Type B pancreatic cell (in vitro differentiated cells): Measurements from ENCODE around the gene FAIM2. TPM values are rescaled to one million over a fixed set of nuclear protein-coding genes. Genes with fewer than 3 reads are reported as not detected.

ENCODE experiments used
- DNase-seq: peaks from one replicate; pipeline ENCODE4 v3.0.0; 2021; ENCODE audit warnings: mixed read lengths; ENCODE audit not compliant: unreplicated experiment; ENCODE audit errors: extremely low spot score
- H3K27ac Mint-ChIP-seq: 2 replicates; pipeline ENCODE4 v1.8.0; 2021; ENCODE audit warnings: mild to moderate bottlenecking, mixed read lengths
- H3K27me3 Mint-ChIP-seq: 2 replicates; pipeline ENCODE4 v1.8.0; 2021; ENCODE audit warnings: mixed read lengths
- H3K36me3 Mint-ChIP-seq: 2 replicates; pipeline ENCODE4 v1.8.0; 2021; ENCODE audit warnings: mixed read lengths
- H3K4me1 Mint-ChIP-seq: one replicate; pipeline ENCODE4 v1.8.0; 2021; ENCODE audit warnings: mixed read lengths; ENCODE audit not compliant: unreplicated experiment
- H3K4me3 Mint-ChIP-seq: 2 replicates; pipeline ENCODE4 v1.8.0; 2021; ENCODE audit warnings: mild to moderate bottlenecking, mixed read lengths
- H3K9me3 Mint-ChIP-seq: 2 replicates; pipeline ENCODE4 v1.8.0; 2021; ENCODE audit warnings: mixed read lengths
- total RNA-seq: library from RNA; stranded (reverse); gene quantifications from 2 replicates; pipeline ENCODE4 v1.2.1, GENCODE V29; 2021; ENCODE audit warnings: low replicate concordance
- TF ChIP-seq, protein P1 (sequence below): fragments of 200-600 bp; sonication (generic); conservative IDR thresholded peaks from 2 replicates; pipeline ENCODE4 v1.5.0; 2021; ENCODE audit warnings: antibody characterized with exemption, mild to moderate bottlenecking

The FAIM2 gene
- total RNA-seq, 1 donor from 2014 or later: 1.7 TPM

DNA sequence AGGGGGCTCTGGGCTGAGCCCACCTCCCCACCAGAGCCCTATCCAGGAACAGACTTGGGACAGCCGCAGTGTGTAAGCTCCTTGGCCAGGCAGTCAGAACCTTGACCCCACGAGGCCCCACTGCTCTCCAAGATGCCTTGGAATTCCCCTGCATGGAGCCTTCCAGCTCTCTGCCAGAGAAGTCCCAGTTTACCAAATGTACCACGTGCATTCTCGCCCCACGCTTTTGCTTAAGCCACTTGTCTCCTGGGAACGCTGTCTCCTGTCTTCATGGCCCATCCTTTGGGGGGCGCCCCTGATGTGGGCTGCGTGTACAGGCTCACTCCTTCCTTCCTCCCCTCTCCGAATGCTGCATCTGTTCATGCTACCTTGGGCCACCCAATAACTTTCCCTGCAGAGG lies 7.9 kb downstream of the FAIM2 start:
- H3K27me3 Mint-ChIP-seq: peaks cover 20% of the 10 kb centered on the region
- H3K27ac Mint-ChIP-seq: no peak overlapping the region
- H3K4me3 Mint-ChIP-seq: no peak overlapping the region

DNA sequence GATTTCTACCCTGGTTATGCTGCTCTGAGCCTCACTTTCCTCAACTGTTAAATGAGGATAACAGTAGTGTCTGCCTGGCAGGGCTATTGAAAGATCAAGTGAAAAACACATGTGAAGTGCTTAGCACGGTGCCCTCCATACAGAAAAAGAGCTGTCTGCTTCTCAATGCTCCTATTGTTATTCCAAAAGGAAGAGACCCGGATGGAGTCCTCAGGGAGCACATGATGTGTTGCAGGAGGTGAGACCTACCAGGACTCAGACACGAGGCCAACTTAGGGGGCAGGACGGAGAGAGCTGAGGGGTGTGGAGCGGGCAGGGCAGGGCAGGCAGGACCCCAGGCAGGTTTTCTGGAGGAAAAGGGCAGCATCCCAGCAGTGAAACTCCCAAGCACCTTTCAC lies 8.9 kb downstream of the FAIM2 start:
- Mint-ChIP-seq H3K27ac (peak overlapping the region; percentile 80), H3K4me1 (peaks cover 19% of the 10 kb centered on the region), H3K9me3 (no peaks in the 10 kb centered on the region), H3K36me3 (no peaks in the 10 kb centered on the region), H3K27me3 (peaks cover 18% of the 10 kb centered on the region), H3K4me3 (peak overlapping the region; percentile 58)
- TF ChIP-seq, protein P1, sequence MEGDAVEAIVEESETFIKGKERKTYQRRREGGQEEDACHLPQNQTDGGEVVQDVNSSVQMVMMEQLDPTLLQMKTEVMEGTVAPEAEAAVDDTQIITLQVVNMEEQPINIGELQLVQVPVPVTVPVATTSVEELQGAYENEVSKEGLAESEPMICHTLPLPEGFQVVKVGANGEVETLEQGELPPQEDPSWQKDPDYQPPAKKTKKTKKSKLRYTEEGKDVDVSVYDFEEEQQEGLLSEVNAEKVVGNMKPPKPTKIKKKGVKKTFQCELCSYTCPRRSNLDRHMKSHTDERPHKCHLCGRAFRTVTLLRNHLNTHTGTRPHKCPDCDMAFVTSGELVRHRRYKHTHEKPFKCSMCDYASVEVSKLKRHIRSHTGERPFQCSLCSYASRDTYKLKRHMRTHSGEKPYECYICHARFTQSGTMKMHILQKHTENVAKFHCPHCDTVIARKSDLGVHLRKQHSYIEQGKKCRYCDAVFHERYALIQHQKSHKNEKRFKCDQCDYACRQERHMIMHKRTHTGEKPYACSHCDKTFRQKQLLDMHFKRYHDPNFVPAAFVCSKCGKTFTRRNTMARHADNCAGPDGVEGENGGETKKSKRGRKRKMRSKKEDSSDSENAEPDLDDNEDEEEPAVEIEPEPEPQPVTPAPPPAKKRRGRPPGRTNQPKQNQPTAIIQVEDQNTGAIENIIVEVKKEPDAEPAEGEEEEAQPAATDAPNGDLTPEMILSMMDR: no peak
- no peak for DNase-seq

More for the DNA sequence above, 7.9 kb downstream of the FAIM2 start:
- Mint-ChIP-seq H3K36me3 (no peaks in the 10 kb centered on the region), H3K9me3 (no peaks in the 10 kb centered on the region), H3K4me1 (peaks cover 19% of the 10 kb centered on the region)
- TF ChIP-seq, protein P1: no peak
- DNase-seq: no peak

DNA sequence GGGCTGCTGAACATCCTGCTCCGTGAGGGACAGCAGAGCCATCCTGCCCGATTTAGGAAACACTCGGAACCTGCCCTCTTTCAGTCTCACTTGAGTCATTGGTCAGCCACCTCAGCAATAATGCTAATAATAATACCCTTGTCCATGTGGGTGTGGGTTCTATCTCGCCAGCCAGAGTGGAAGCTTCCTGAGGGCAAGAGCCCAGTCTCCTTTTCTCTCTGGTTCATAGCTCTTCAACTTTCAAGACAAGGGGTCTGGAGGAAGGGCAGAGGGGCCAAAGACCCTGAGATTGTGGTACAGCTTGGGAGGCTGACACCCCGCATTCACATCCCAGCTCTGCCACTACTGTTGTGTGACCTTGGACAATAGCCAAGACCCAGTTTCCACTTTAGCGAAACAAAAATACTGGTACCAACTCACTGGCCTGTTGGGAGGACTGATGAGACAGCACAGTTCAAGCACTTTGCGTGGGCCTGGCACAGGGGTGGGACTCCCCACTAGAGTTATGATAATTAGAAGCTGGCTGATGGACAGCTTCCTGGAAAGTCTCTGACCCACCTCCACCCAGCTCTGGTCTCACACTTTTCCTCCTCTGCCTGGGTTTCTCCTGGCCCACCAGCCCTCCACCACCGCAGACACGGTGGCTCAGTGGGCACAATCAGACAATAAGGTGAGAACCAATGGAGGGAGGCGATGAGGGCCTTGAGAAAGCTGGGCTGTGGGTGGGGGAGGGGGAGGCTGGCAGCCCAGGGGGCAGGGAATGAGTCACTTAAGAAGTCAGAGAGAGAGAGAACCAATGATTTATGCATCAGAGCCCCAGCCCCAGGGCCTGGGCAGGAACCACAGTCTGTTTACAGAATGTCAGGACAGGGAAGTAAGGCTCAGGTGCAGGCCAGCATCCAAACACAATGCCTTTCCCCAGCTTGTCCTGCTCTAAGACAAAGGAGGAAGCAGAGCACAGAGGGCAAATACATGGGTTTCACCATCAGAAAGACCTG lies 9.6 kb downstream of the FAIM2 start:
- Mint-ChIP-seq H3K36me3 (no peaks in the 10 kb centered on the region), H3K4me3 (peak overlapping the region; percentile 58), H3K27me3 (peaks cover 11% of the 10 kb centered on the region), H3K27ac (peak overlapping the region; percentile 80), H3K4me1 (peaks cover 19% of the 10 kb centered on the region), H3K9me3 (no peaks in the 10 kb centered on the region)
- TF ChIP-seq, protein P1: no peak
- no peak for DNase-seq

DNA sequence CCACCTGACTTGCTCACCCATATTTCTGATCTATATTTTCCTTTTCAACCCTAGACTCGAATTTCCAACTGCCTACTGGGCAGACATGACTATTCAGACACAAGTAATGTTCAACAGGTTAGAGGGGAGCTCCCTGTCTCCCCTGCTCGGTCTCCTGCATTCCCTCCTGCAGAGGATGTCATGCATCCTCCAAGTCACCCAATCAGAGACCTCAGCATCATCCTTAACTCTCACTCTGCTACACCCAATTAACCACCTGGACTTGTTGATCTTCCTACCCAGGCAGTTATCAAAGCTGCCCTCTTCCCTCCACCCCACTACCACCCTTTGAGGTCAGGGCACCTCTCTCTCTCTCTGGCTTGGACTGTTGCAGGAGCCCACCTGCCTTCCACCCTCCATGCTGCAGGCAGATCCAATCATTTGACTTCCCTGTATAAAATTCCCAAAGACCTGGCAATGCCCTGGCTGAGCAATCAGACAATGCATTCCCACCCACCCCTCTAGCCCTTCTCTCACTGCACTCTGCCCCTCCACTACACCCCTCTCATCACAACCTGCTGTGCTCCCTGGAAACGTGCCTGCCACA lies 10.9 kb downstream of the FAIM2 start:
- no peak overlapping the region for H3K27ac Mint-ChIP-seq
- TF ChIP-seq, protein P1: no peak
- H3K36me3 Mint-ChIP-seq: no peaks in the 10 kb centered on the region
- no peak for DNase-seq
- no peak overlapping the region for H3K4me3 Mint-ChIP-seq
- peaks cover 19% of the 10 kb centered on the region for H3K4me1 Mint-ChIP-seq
- H3K9me3 Mint-ChIP-seq: no peaks in the 10 kb centered on the region
- H3K27me3 Mint-ChIP-seq: peaks cover 10% of the 10 kb centered on the region

DNA sequence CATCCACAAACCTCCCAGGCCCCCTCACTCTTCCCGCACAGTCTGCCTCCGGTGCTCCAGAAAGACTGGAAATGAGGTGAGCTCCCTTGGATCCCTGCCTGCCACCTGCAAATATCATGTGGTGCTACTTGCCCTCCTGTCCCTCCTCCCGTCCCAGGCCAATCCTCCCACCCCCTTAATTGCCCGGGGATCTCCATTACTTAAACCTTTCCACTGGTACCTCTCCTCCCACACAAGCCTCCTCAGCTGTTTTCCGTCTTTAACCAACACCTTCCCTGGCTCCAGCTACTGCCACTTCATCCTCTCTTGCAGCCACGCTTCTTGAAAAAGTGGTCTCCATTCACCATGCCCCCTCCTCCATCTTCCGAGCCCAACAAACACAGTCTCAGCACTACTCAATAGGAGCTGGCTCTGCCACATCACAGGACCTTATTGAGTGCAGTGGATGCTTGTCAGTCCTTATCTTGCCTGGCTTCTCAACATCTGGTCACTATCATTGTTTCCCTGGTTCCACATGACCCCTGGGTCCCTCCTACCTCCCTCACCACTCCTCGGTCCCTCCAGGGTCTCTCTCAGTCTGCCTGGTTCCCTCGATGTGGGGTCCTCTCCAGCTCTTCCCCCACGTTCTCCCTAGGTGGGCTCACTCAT lies 11.5 kb downstream of the FAIM2 start:
- no peak overlapping the region for H3K4me3 Mint-ChIP-seq
- TF ChIP-seq, protein P1: no peak
- H3K9me3 Mint-ChIP-seq: no peaks in the 10 kb centered on the region
- H3K27me3 Mint-ChIP-seq: peaks cover 10% of the 10 kb centered on the region
- peaks cover 19% of the 10 kb centered on the region for H3K4me1 Mint-ChIP-seq
- no peak overlapping the region for H3K27ac Mint-ChIP-seq
- no peak for DNase-seq
- H3K36me3 Mint-ChIP-seq: no peaks in the 10 kb centered on the region
